HepG2 (cell line): Measurements from ENCODE around the gene NUBP2. TPM values are rescaled to one million over a fixed set of nuclear protein-coding genes. Genes with fewer than 3 reads are reported as not detected.

Experiments
- EED ChIP-seq: sonication (generic); formaldehyde crosslinking; IDR thresholded peaks from 2 replicates; pipeline ENCODE4 v1.5.0; 2020; ENCODE audit warnings: mild to moderate bottlenecking, missing genetic modification reagents
- HNF4A ChIP-seq: sonication (generic); formaldehyde crosslinking; IDR thresholded peaks from 2 replicates; pipeline ENCODE4 v1.4.0; 2020; ENCODE audit warnings: missing genetic modification reagents
- MYPOP ChIP-seq: sonication (generic); formaldehyde crosslinking; IDR thresholded peaks from 2 replicates; pipeline ENCODE4 v1.8.1; 2023; ENCODE audit warnings: mild to moderate bottlenecking, moderate library complexity, missing genetic modification reagents
- NR2F6 ChIP-seq, 2 experiments: IDR thresholded peaks; 2 replicates each; pipeline ENCODE4 v1.6.1; 2016; ENCODE audit warnings: antibody characterized with exemption in 1 of 2, mild to moderate bottlenecking in 1 of 2
- PHF20 ChIP-seq: sonication (generic); formaldehyde crosslinking; IDR thresholded peaks from 2 replicates; pipeline ENCODE4 v1.5.0; 2020; ENCODE audit warnings: mild to moderate bottlenecking, missing genetic modification reagents
- PITX1 ChIP-seq: sonication (generic); formaldehyde crosslinking; IDR thresholded peaks from 2 replicates; pipeline ENCODE4 v1.5.1; 2020; ENCODE audit warnings: mild to moderate bottlenecking, missing genetic modification reagents
- POGK ChIP-seq: sonication (generic); formaldehyde crosslinking; conservative IDR thresholded peaks from 2 replicates; pipeline ENCODE4 v1.8.0; 2022; ENCODE audit warnings: mild to moderate bottlenecking, moderate library complexity, missing genetic modification reagents
- THAP11 ChIP-seq: IDR thresholded peaks from 2 replicates; pipeline ENCODE4 v1.6.1; 2016; ENCODE audit warnings: missing biosample characterization, missing genetic modification reagents
- WIZ ChIP-seq: sonication (generic); formaldehyde crosslinking; IDR thresholded peaks from 2 replicates; pipeline ENCODE4 v1.5.1; 2020; ENCODE audit warnings: mild to moderate bottlenecking, missing genetic modification reagents
- ZNF205 ChIP-seq: IDR thresholded peaks from 2 replicates; pipeline ENCODE4 v1.6.1; 2018; ENCODE audit warnings: missing biosample characterization, missing genetic modification reagents
- ZNF530 ChIP-seq: sonication (generic); formaldehyde crosslinking; IDR thresholded peaks from 2 replicates; pipeline ENCODE4 v1.5.0; 2020; ENCODE audit warnings: low read depth, mild to moderate bottlenecking, missing genetic modification reagents
- ZNF891 ChIP-seq: sonication (generic); formaldehyde crosslinking; IDR thresholded peaks from 2 replicates; pipeline ENCODE4 v1.5.0; 2020; ENCODE audit warnings: mild to moderate bottlenecking, missing genetic modification reagents
- polyA plus RNA-seq, 8 experiments: library from polyadenylated mRNA; depleted of rRNA in 3 of 8; stranded (reverse) in 7 of 8; unstranded in 1 of 8; fragments of >200 nt; fragmentation: Illumina TruSeq in 4 of 8; extraction: Trizol in 4 of 8; gene quantifications; 2 replicates each; pipeline versions ENCODE4 v1.2.1 to v1.2.3, GENCODE V29; 2011 to 2016; ENCODE audit warnings: low read depth in 4 of 8, missing spikeins in 1 of 8, mixed read lengths in 1 of 8; ENCODE audit not compliant: insufficient read depth in 1 of 8
- total RNA-seq, 5 experiments: library from RNA; depleted of rRNA; stranded (reverse); fragments of >200 nt; fragmentation: Illumina TruSeq; extraction: Trizol; gene quantifications; 2 replicates each; pipeline ENCODE4 v1.2.3, GENCODE V29; 2016; ENCODE audit warnings: low read depth in 1 of 5
- TF ChIP-seq, protein P1 (sequence below): sonication (generic); formaldehyde crosslinking; IDR thresholded peaks from 2 replicates; pipeline ENCODE4 v1.8.0; 2022; ENCODE audit warnings: mild to moderate bottlenecking, missing genetic modification reagents
- TF ChIP-seq, protein P2 (sequence below): sonication (generic); formaldehyde crosslinking; IDR thresholded peaks from 2 replicates; pipeline ENCODE4 v1.9.0; 2022; ENCODE audit warnings: low read depth, missing genetic modification reagents
- TF ChIP-seq, protein P3 (sequence below): sonication (generic); formaldehyde crosslinking; conservative IDR thresholded peaks from 2 replicates; pipeline ENCODE4 v1.4.0; 2020; ENCODE audit warnings: mild to moderate bottlenecking, missing genetic modification reagents, moderate library complexity
- TF ChIP-seq, protein P4 (sequence below): sonication (generic); formaldehyde crosslinking; IDR thresholded peaks from 2 replicates; pipeline ENCODE4 v1.4.0; 2020; ENCODE audit warnings: missing genetic modification reagents, mild to moderate bottlenecking, borderline replicate concordance
- TF ChIP-seq, protein P5 (sequence below): sonication (generic); formaldehyde crosslinking; IDR thresholded peaks from 2 replicates; pipeline ENCODE4 v1.5.0; 2020; ENCODE audit warnings: missing genetic modification reagents, mild to moderate bottlenecking, borderline replicate concordance

Gene NUBP2
- total and polyA plus RNA-seq, 2 of the 13 experiments (the other 11 are each of a cell fraction or from before 2014, with no cell fraction given): 25.7 to 61.5 TPM

- TF ChIP-seq, protein P1, sequence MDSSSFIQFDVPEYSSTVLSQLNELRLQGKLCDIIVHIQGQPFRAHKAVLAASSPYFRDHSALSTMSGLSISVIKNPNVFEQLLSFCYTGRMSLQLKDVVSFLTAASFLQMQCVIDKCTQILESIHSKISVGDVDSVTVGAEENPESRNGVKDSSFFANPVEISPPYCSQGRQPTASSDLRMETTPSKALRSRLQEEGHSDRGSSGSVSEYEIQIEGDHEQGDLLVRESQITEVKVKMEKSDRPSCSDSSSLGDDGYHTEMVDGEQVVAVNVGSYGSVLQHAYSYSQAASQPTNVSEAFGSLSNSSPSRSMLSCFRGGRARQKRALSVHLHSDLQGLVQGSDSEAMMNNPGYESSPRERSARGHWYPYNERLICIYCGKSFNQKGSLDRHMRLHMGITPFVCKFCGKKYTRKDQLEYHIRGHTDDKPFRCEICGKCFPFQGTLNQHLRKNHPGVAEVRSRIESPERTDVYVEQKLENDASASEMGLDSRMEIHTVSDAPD (CRISPR knock-in tag): peak; percentile 35
- TF ChIP-seq, protein P2, sequence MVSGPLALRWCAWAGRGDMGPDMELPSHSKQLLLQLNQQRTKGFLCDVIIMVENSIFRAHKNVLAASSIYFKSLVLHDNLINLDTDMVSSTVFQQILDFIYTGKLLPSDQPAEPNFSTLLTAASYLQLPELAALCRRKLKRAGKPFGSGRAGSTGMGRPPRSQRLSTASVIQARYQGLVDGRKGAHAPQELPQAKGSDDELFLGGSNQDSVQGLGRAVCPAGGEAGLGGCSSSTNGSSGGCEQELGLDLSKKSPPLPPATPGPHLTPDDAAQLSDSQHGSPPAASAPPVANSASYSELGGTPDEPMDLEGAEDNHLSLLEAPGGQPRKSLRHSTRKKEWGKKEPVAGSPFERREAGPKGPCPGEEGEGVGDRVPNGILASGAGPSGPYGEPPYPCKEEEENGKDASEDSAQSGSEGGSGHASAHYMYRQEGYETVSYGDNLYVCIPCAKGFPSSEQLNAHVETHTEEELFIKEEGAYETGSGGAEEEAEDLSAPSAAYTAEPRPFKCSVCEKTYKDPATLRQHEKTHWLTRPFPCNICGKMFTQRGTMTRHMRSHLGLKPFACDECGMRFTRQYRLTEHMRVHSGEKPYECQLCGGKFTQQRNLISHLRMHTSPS (CRISPR knock-in tag): peak; percentile 31; the same call in 1 of the 2 replicates
- TF ChIP-seq PHF20 (no peak), ZNF205 (CRISPR knock-in tag) (no peak), ZNF530 (CRISPR knock-in tag) (no peak), WIZ (no peak), HNF4A (CRISPR knock-in tag) (peak; percentile 98), MYPOP (peak; percentile 91), NR2F6 (IDR thresholded peaks at IDR 0.05) (peak; percentile 83), NR2F6 (CRISPR knock-in tag; IDR thresholded peaks at IDR 0.05) (peak; percentile 87), EED (CRISPR knock-in tag) (no peak), PITX1 (CRISPR knock-in tag) (0 out of 2 replicates have a peak, but pooled peaks have one; percentile 52), ZNF891 (CRISPR knock-in tag) (0 out of 2 replicates have a peak, but pooled peaks have one; percentile 38), THAP11 (CRISPR knock-in tag) (no peak), POGK (CRISPR knock-in tag) (0 out of 2 replicates have a peak, but pooled peaks have one; percentile 11)
- TF ChIP-seq, protein P3, sequence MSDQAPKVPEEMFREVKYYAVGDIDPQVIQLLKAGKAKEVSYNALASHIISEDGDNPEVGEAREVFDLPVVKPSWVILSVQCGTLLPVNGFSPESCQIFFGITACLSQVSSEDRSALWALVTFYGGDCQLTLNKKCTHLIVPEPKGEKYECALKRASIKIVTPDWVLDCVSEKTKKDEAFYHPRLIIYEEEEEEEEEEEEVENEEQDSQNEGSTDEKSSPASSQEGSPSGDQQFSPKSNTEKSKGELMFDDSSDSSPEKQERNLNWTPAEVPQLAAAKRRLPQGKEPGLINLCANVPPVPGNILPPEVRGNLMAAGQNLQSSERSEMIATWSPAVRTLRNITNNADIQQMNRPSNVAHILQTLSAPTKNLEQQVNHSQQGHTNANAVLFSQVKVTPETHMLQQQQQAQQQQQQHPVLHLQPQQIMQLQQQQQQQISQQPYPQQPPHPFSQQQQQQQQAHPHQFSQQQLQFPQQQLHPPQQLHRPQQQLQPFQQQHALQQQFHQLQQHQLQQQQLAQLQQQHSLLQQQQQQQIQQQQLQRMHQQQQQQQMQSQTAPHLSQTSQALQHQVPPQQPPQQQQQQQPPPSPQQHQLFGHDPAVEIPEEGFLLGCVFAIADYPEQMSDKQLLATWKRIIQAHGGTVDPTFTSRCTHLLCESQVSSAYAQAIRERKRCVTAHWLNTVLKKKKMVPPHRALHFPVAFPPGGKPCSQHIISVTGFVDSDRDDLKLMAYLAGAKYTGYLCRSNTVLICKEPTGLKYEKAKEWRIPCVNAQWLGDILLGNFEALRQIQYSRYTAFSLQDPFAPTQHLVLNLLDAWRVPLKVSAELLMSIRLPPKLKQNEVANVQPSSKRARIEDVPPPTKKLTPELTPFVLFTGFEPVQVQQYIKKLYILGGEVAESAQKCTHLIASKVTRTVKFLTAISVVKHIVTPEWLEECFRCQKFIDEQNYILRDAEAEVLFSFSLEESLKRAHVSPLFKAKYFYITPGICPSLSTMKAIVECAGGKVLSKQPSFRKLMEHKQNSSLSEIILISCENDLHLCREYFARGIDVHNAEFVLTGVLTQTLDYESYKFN (CRISPR knock-in tag): peak; percentile 83
- TF ChIP-seq, protein P4, sequence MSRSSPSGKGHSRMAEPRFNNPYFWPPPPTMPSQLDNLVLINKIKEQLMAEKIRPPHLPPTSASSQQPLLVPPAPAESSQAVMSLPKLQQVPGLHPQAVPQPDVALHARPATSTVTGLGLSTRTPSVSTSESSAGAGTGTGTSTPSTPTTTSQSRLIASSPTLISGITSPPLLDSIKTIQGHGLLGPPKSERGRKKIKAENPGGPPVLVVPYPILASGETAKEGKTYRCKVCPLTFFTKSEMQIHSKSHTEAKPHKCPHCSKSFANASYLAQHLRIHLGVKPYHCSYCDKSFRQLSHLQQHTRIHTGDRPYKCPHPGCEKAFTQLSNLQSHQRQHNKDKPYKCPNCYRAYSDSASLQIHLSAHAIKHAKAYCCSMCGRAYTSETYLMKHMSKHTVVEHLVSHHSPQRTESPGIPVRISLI (CRISPR knock-in tag): peak; percentile 94
- TF ChIP-seq, protein P5, sequence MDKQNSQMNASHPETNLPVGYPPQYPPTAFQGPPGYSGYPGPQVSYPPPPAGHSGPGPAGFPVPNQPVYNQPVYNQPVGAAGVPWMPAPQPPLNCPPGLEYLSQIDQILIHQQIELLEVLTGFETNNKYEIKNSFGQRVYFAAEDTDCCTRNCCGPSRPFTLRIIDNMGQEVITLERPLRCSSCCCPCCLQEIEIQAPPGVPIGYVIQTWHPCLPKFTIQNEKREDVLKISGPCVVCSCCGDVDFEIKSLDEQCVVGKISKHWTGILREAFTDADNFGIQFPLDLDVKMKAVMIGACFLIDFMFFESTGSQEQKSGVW (CRISPR knock-in tag): no peak
These were observed 42.7 kb downstream of the NUBP2 start (continued) for GRCh38 chr16:1825381-1825863.
